H1 (cell line): Measurements from ENCODE around the gene AGAP1.

ENCODE experiments used
- CBX8 ChIP-seq: fragments of 300-800, 300-1000 bp; sonication (generic); IDR thresholded peaks from 2 replicates; pipeline ENCODE4 v1.7.1; 2016; ENCODE audit warnings: low read depth, low read length, borderline replicate concordance
- FOSL1 ChIP-seq: IDR thresholded peaks from 2 replicates; pipeline ENCODE4 v1.6.1; 2011; ENCODE audit warnings: mild to moderate bottlenecking, low read depth, low read length, moderate library complexity; ENCODE audit not compliant: insufficient read depth
- PHF8 ChIP-seq: fragments of 200-600 bp; sonication (generic); conservative IDR thresholded peaks from 2 replicates; pipeline ENCODE4 v1.7.1; 2012; ENCODE audit warnings: low read depth, mild to moderate bottlenecking, inconsistent platforms, low read length, moderate library complexity
- TEAD4 ChIP-seq: IDR thresholded peaks from 2 replicates; pipeline ENCODE4 v1.6.1; 2012; ENCODE audit warnings: low read depth, low read length, inconsistent platforms, mixed read lengths
- TF ChIP-seq, protein P1 (sequence below), 3 experiments: IDR thresholded peaks; 1 replicate in 2 of 3; 2 replicates in 1 of 3; pipeline versions ENCODE4 v1.5.1 to v1.6.1; 2011; ENCODE audit warnings: low read length in 3 of 3, mild to moderate bottlenecking in 3 of 3, inconsistent platforms in 2 of 3, low read depth in 1 of 3, moderate library complexity in 1 of 3; ENCODE audit not compliant: insufficient read depth in 1 of 3; ENCODE audit errors: control extremely low read depth in 1 of 3
- TF ChIP-seq, protein P2 (sequence below): IDR thresholded peaks from 2 replicates; pipeline ENCODE4 v1.6.1; 2012; ENCODE audit warnings: inconsistent platforms

- TF ChIP-seq, protein P1, sequence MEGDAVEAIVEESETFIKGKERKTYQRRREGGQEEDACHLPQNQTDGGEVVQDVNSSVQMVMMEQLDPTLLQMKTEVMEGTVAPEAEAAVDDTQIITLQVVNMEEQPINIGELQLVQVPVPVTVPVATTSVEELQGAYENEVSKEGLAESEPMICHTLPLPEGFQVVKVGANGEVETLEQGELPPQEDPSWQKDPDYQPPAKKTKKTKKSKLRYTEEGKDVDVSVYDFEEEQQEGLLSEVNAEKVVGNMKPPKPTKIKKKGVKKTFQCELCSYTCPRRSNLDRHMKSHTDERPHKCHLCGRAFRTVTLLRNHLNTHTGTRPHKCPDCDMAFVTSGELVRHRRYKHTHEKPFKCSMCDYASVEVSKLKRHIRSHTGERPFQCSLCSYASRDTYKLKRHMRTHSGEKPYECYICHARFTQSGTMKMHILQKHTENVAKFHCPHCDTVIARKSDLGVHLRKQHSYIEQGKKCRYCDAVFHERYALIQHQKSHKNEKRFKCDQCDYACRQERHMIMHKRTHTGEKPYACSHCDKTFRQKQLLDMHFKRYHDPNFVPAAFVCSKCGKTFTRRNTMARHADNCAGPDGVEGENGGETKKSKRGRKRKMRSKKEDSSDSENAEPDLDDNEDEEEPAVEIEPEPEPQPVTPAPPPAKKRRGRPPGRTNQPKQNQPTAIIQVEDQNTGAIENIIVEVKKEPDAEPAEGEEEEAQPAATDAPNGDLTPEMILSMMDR (IDR thresholded peaks at IDR 0.05; ENCODE audit: control extremely low read depth in 1 of 3, insufficient read depth in 1 of 3, low read depth in 1 of 3, low read length in 3 of 3), result no peak
- TF ChIP-seq, protein P2, sequence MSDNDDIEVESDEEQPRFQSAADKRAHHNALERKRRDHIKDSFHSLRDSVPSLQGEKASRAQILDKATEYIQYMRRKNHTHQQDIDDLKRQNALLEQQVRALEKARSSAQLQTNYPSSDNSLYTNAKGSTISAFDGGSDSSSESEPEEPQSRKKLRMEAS, result no peak
- no peak for TF ChIP-seq CBX8
- TF ChIP-seq FOSL1, result no peak
- no peak for TF ChIP-seq PHF8
- TF ChIP-seq TEAD4, result no peak
Observed at GRCh38 chr2:235983016-235983415, 489.2 kb downstream of the AGAP1 start.
